Erythroblast (primary cell): ENCODE results near the gene CACNA2D4.

Source experiments
- DNase-seq, 2 experiments: peaks; one replicate each; lab custom pipeline; 2025; lab: John Stamatoyannopoulos, UW
- GATA1 ChIP-seq: IDR thresholded peaks from 2 replicates; pipeline ENCODE4 v1.6.1; 2011; ENCODE audit warnings: low read depth, mild to moderate bottlenecking, control low read depth, low read length, moderate library complexity
- POLR2A ChIP-seq: IDR thresholded peaks from 2 replicates; pipeline ENCODE4 v1.6.1; 2011; ENCODE audit warnings: mild to moderate bottlenecking, low read length

Gene CACNA2D4

GRCh38 chr12:1811281-1811947, 107.0 kb downstream of the CACNA2D4 start:
- DNase-seq: no peak
- TF ChIP-seq POLR2A (no peak), GATA1 (no peak)

- DNase-seq: no peak
- TF ChIP-seq GATA1 (no peak), POLR2A (no peak)
Observed at GRCh38 chr12:1810931-1811280, 107.5 kb downstream of the CACNA2D4 start.

GRCh38 chr12:1810201-1810930, 108.1 kb downstream of the CACNA2D4 start:
- DNase-seq: no peak
- TF ChIP-seq GATA1 (no peak), POLR2A (no peak)

DNA sequence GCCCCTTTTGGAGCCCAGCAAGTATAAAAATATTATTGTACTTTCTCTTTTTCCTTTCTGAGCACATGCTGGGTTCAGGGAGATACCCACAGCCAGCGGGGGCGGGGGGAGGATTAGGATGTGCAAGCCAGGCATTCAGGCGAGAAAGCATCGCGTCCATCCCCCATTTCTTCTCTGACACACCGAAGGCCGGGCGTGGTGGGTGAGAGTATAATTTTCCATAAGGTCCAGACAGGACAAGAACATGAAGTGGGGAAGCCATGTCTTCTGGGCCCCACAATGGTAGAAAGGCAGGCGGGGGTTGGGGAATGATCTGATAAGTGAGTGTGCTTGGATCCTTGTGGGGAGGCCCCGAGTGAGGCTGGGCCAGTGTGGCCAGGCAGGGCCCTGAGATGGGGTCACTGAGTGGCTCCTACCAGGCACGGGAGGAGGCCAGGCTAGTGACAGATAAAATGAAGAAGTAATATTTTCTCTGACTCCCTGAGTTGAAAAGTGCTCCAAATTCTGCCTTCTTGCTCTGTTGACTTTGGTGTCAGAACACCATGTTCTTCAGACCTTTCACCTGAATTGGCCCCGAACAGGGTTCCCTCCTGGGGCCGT, 108.8 kb downstream of the CACNA2D4 start:
- TF ChIP-seq GATA1 (no peak), POLR2A (no peak)
- peak; percentile 23 to 33 for DNase-seq

DNA sequence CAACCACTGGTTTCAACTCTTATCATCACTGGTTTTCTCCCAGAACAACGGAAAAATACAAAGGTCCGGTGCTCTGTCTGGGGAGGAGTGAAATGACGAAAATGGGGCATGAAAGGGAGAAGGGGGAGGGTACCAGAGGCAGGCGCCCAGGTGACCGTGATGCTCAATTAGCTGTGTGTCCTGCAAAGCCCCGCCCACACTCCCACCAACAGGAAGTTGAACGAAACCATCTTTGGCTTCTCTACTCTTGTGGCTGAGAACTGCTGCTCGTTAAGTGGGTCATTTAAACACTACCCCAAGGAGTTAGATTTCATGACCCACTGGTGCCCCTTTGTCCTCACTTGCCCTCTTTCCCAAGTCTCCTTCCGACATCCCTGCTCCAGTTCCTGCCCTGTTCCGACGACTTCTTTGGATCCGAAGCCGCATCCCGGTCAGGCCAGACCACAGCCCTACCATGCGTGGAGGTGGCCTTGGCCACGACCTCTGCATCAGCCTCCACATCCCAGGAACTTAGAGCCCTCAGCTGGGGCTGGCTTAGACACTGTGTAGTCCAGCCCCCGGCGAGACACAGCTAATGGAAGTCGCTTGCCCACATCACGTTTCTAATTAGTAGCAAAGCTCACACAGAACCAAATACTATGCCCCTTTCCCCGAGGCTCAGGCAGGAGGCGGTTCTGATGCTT, 109.5 kb downstream of the CACNA2D4 start:
- TF ChIP-seq POLR2A: no peak
- no peak for DNase-seq

GRCh38 chr12:1808036-1808797, 110.2 kb downstream of the CACNA2D4 start:
- no peak for DNase-seq
- TF ChIP-seq GATA1 (no peak), POLR2A (no peak)

DNA sequence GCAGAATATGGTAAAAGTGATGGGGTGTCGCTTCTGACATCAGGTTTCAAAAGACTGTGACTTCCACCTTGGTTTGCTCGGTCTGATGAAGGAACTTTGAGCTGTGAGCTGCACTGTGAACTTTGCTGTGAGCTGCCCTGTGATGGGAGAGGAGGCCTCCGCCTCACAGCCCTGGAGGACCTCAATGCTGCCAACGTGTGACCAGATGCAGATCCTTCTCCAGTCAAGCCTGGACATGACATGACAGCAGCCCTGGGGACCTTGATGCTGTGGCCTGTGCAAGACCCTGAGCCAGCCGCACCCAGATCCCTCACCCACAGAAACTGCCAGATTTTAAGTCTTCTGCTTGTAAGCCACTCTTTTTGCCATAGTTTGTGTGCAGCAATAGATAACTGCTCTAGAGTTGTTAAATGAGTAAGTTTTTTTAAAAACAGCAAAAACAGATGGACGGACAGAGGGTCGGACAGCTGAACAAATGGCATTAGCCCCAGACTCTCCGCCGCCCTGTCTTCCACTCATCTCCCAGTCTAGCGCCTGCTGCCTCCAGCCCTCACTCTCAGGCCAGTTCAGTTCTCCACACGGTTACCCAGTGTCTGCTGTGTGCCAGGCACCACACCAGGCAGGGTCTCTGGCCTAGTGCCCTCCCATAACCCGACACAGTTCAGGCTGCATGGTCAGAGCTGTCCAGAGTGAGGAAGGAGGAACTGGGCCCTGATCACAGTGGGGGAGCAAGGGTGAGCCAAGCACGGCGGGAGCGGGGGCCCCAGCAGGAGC, 111.2 kb downstream of the CACNA2D4 start:
- TF ChIP-seq POLR2A (no peak), GATA1 (no peak)
- DNase-seq: no peak

GRCh38 chr12:1806301-1807086, 112.0 kb downstream of the CACNA2D4 start:
- TF ChIP-seq GATA1 (no peak), POLR2A (no peak)
- DNase-seq: peak; percentile 79 to 84

- TF ChIP-seq GATA1 (no peak), POLR2A (no peak)
- DNase-seq: no peak
Observed at GRCh38 chr12:1805441-1806081, 112.9 kb downstream of the CACNA2D4 start.

DNA sequence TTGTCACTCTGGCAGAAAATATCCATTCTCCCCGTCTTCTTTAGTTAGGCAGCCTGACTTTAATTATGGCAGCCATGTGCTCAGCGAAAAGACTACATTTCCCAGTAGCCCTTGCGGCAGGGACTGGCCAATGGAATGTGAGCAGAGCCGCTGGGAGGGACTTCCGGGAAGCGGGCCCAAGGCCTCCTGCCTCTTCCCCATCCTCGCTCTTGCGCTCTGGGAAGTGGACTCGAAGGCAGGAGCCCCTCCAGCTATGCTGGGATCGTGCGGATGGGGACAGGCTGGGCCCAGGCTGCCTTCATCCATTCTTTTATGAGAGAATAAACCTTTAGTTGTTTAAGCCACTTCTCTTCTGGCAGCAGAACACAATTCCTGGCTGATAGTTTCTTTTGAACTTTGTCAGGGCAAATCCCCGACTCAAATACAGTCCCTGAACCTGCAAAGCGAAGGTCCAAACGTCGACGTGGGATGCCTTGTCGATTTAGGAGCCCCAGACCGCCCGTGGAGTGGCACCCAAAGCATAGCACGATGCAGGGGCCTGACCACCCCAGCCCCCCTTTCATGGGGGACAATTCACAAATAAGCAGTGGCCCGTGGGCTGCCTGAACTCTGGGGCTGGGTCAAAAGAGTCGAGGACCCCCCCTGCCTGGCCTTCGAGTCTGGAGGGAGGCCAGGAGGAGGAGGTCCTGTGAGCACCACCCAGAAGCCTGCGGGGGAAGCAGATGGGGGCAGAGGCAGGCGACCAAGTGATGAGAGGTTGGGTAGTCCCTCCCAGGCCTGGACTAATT, 113.7 kb downstream of the CACNA2D4 start:
- peak; percentile 88 to 91 for DNase-seq

GRCh38 chr12:1803736-1804135, 114.7 kb downstream of the CACNA2D4 start:
- TF ChIP-seq GATA1 (no peak), POLR2A (no peak)
- no peak for DNase-seq

More for the DNA sequence above, 113.7 kb downstream of the CACNA2D4 start:
- TF ChIP-seq GATA1 (no peak), POLR2A (no peak)
